HepG2 (cell line): ENCODE measurements around the gene ZKSCAN8. TPM values are rescaled to one million over a fixed set of nuclear protein-coding genes. Genes with fewer than 3 reads are reported as not detected.

Experiments used
- ARNTL ChIP-seq: sonication (generic); formaldehyde crosslinking; IDR thresholded peaks from 2 replicates; pipeline ENCODE4 v1.4.0; 2020; ENCODE audit warnings: mild to moderate bottlenecking, missing genetic modification reagents
- CBX5 ChIP-seq: sonication (generic); formaldehyde crosslinking; IDR thresholded peaks from 2 replicates; pipeline ENCODE4 v1.4.0; 2020; ENCODE audit warnings: missing genetic modification reagents, borderline replicate concordance
- CCAR2 ChIP-seq: fragments of 200-400 bp; formaldehyde crosslinking; optimal IDR thresholded peaks from 2 replicates; pipeline ENCODE3; 2018; ENCODE audit warnings: low read depth, mild to moderate bottlenecking, low read length, moderate library complexity
- CHD2 ChIP-seq: IDR thresholded peaks from 2 replicates; pipeline ENCODE4 v1.6.1; 2011; ENCODE audit warnings: low read depth, low read length, improper control_type of control experiment
- DBP ChIP-seq: sonication (generic); formaldehyde crosslinking; IDR thresholded peaks from 2 replicates; pipeline ENCODE4 v1.4.0; 2020; ENCODE audit warnings: missing genetic modification reagents; ENCODE audit errors: not compliant biosample characterization
- EHMT2 ChIP-seq: fragments of 200-600 bp; sonication (generic); IDR thresholded peaks from 2 replicates; pipeline ENCODE4 v1.7.0; 2017; ENCODE audit warnings: antibody characterized with exemption, low read depth, low read length, borderline replicate concordance
- GABPB1 ChIP-seq: IDR thresholded peaks from 2 replicates; pipeline ENCODE4 v1.6.1; 2016; ENCODE audit warnings: mild to moderate bottlenecking, missing genetic modification reagents, moderate library complexity, missing compliant biosample characterization
- HNF4G ChIP-seq, 2 experiments: sonication (generic) in 1 of 2; formaldehyde crosslinking in 1 of 2; IDR thresholded peaks; 2 replicates each; pipeline versions ENCODE4 v1.4.0 to v1.6.1; 2011 to 2020; ENCODE audit warnings: borderline replicate concordance in 2 of 2, low read depth in 2 of 2, mild to moderate bottlenecking in 2 of 2, low read length in 1 of 2, missing genetic modification reagents in 1 of 2, moderate library complexity in 1 of 2
- IKZF1 ChIP-seq: fragments of 450-650 bp; IDR thresholded peaks from 2 replicates; pipeline ENCODE4 v1.7.1; 2016
- ONECUT2 ChIP-seq: sonication (generic); formaldehyde crosslinking; IDR thresholded peaks from 2 replicates; pipeline ENCODE4 v1.4.0; 2020; ENCODE audit warnings: missing genetic modification reagents
- PAXIP1 ChIP-seq: sonication (generic); formaldehyde crosslinking; conservative IDR thresholded peaks from 2 replicates; pipeline ENCODE4 v1.4.0; 2020; ENCODE audit warnings: mild to moderate bottlenecking, missing genetic modification reagents, moderate library complexity
- PHF5A ChIP-seq: IDR thresholded peaks from one replicate; pipeline ENCODE4 v1.6.1; 2018; ENCODE audit warnings: low read depth, missing genetic modification reagents; ENCODE audit not compliant: unreplicated experiment
- SOX6 ChIP-seq, 2 experiments: fragments of 450-650 bp in 1 of 2; sonication (generic) in 1 of 2; formaldehyde crosslinking in 1 of 2; IDR thresholded peaks; 2 replicates each; pipeline versions ENCODE4 v1.4.0 to v1.6.1; 2017 to 2020; ENCODE audit warnings: antibody characterized with exemption in 1 of 2, mild to moderate bottlenecking in 1 of 2, missing genetic modification reagents in 1 of 2
- TEAD2 ChIP-seq: sonication (generic); formaldehyde crosslinking; IDR thresholded peaks from 2 replicates; pipeline ENCODE4 v1.9.0; 2021; ENCODE audit warnings: missing genetic modification reagents
- TERF1 ChIP-seq: sonication (generic); formaldehyde crosslinking; IDR thresholded peaks from 2 replicates; pipeline ENCODE4 v1.8.0; 2022; ENCODE audit warnings: mild to moderate bottlenecking, missing genetic modification reagents, moderate library complexity
- TSC22D2 ChIP-seq: sonication (generic); formaldehyde crosslinking; IDR thresholded peaks from 2 replicates; pipeline ENCODE4 v1.5.1; 2020; ENCODE audit warnings: missing genetic modification reagents, mild to moderate bottlenecking, borderline replicate concordance
- XBP1 ChIP-seq: sonication (generic); formaldehyde crosslinking; IDR thresholded peaks from 2 replicates; pipeline ENCODE4 v1.5.0; 2020; ENCODE audit warnings: missing genetic modification reagents
- ZNF276 ChIP-seq: sonication (generic); formaldehyde crosslinking; IDR thresholded peaks from 2 replicates; pipeline ENCODE4 v1.4.0; 2020; ENCODE audit warnings: mild to moderate bottlenecking, low read depth, missing genetic modification reagents
- polyA plus RNA-seq, 8 experiments: library from polyadenylated mRNA; depleted of rRNA in 3 of 8; stranded (reverse) in 7 of 8; unstranded in 1 of 8; fragments of >200 nt; fragmentation: Illumina TruSeq in 4 of 8; extraction: Trizol in 4 of 8; gene quantifications; 2 replicates each; pipeline versions ENCODE4 v1.2.1 to v1.2.3, GENCODE V29; 2011 to 2016; ENCODE audit warnings: low read depth in 4 of 8, missing spikeins in 1 of 8, mixed read lengths in 1 of 8; ENCODE audit not compliant: insufficient read depth in 1 of 8
- total RNA-seq, 5 experiments: library from RNA; depleted of rRNA; stranded (reverse); fragments of >200 nt; fragmentation: Illumina TruSeq; extraction: Trizol; gene quantifications; 2 replicates each; pipeline ENCODE4 v1.2.3, GENCODE V29; 2016; ENCODE audit warnings: low read depth in 1 of 5
- TF ChIP-seq, protein P1 (sequence below): sonication (generic); formaldehyde crosslinking; IDR thresholded peaks from 2 replicates; pipeline ENCODE4 v1.8.1; 2023; ENCODE audit warnings: mild to moderate bottlenecking, missing genetic modification reagents

ZKSCAN8 gene
- total and polyA plus RNA-seq, 2 of the 13 experiments (the other 11 are each of a cell fraction or from before 2014, with no cell fraction given), result 12.4 to 20.9 TPM

GRCh38 chr6:28141500-28142329 is at the start of gene ZKSCAN8 (continued):
- TF ChIP-seq PAXIP1 (CRISPR knock-in tag), result peak; percentile 73
- TF ChIP-seq PHF5A (CRISPR knock-in tag), result peak; percentile 37
- peak; percentile 91 for TF ChIP-seq ARNTL
- TF ChIP-seq GABPB1 (CRISPR knock-in tag), result peak; percentile 99
- TF ChIP-seq DBP (CRISPR knock-in tag), result peak; percentile 87
- TF ChIP-seq ONECUT2 (CRISPR knock-in tag), result peak; percentile 37; the same call in 1 of the 2 replicates
- TF ChIP-seq IKZF1, result no peak
- peak; percentile 62 for TF ChIP-seq CCAR2
- TF ChIP-seq ZNF276 (CRISPR knock-in tag), result peak; percentile 86
- peak; percentile 90; the same call in 1 of the 2 replicates for TF ChIP-seq CBX5 (CRISPR knock-in tag)
- TF ChIP-seq, protein P1, sequence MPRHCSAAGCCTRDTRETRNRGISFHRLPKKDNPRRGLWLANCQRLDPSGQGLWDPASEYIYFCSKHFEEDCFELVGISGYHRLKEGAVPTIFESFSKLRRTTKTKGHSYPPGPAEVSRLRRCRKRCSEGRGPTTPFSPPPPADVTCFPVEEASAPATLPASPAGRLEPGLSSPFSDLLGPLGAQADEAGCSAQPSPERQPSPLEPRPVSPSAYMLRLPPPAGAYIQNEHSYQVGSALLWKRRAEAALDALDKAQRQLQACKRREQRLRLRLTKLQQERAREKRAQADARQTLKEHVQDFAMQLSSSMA (CRISPR knock-in tag), result peak; percentile 96
- no peak for TF ChIP-seq SOX6 (IDR thresholded peaks at IDR 0.05)
- TF ChIP-seq SOX6 (CRISPR knock-in tag; IDR thresholded peaks at IDR 0.05), result peak; percentile 89
- TF ChIP-seq CHD2, result 0 out of 2 replicates have a peak, but pooled peaks have one; percentile 20
- TF ChIP-seq XBP1 (CRISPR knock-in tag), result no peak
- no peak; the same call in 1 of the 2 replicates for TF ChIP-seq TEAD2 (CRISPR knock-in tag)
- TF ChIP-seq TERF1 (CRISPR knock-in tag), result no peak
- TF ChIP-seq TSC22D2 (CRISPR knock-in tag), result peak; percentile 90
- no peak for TF ChIP-seq EHMT2
- TF ChIP-seq HNF4G (IDR thresholded peaks at IDR 0.05; ENCODE audit: borderline replicate concordance, low read depth, low read length), result peak; percentile 32; the same call in 1 of the 2 replicates
- peak; percentile 75 for TF ChIP-seq HNF4G (CRISPR knock-in tag; IDR thresholded peaks at IDR 0.05; ENCODE audit: borderline replicate concordance, low read depth)
